HepG2 (cell line): ENCODE measurements around the gene HID1.
A peak's percentile ranks its signal among the peaks of the same experiment; 100 is the strongest.

Experiments used
- CAMTA2 ChIP-seq: sonication (generic); formaldehyde crosslinking; IDR thresholded peaks from 2 replicates; pipeline ENCODE4 v1.4.0; 2020; ENCODE audit warnings: mild to moderate bottlenecking, missing genetic modification reagents, borderline replicate concordance
- CREB3 ChIP-seq: sonication (generic); formaldehyde crosslinking; IDR thresholded peaks from 2 replicates; pipeline ENCODE4 v1.5.0; 2020; ENCODE audit warnings: missing genetic modification reagents
- CTCF ChIP-seq: sonication (generic); formaldehyde crosslinking; IDR thresholded peaks from 2 replicates; pipeline ENCODE4 v1.5.0; 2020; ENCODE audit warnings: mild to moderate bottlenecking, missing genetic modification reagents, moderate library complexity
- GPN1 ChIP-seq: sonication (generic); formaldehyde crosslinking; IDR thresholded peaks from 2 replicates; pipeline ENCODE4 v1.5.1; 2020; ENCODE audit warnings: missing genetic modification reagents, borderline replicate concordance
- MZF1 ChIP-seq: sonication (generic); formaldehyde crosslinking; IDR thresholded peaks from 2 replicates; pipeline ENCODE4 v1.8.1; 2023; ENCODE audit warnings: mild to moderate bottlenecking, missing genetic modification reagents, borderline replicate concordance
- PAWR ChIP-seq: sonication (generic); formaldehyde crosslinking; IDR thresholded peaks from 2 replicates; pipeline ENCODE4 v1.4.0; 2020; ENCODE audit warnings: missing genetic modification reagents, mild to moderate bottlenecking, borderline replicate concordance
- TAF1 ChIP-seq: sonication (generic); formaldehyde crosslinking; IDR thresholded peaks from 2 replicates; pipeline ENCODE4 v1.4.0; 2020; ENCODE audit warnings: missing genetic modification reagents
- TCF12 ChIP-seq, 2 experiments: fragments of 450-650 bp in 1 of 2; sonication (generic) in 1 of 2; formaldehyde crosslinking in 1 of 2; IDR thresholded peaks; 2 replicates each; pipeline versions ENCODE4 v1.6.1 to v1.8.0; 2017 to 2022; ENCODE audit warnings: antibody characterized with exemption in 1 of 2, mild to moderate bottlenecking in 1 of 2, missing genetic modification reagents in 1 of 2, moderate library complexity in 1 of 2
- ZNF274 ChIP-seq: sonication (generic); formaldehyde crosslinking; IDR thresholded peaks from 2 replicates; pipeline ENCODE4 v1.5.1; 2020; ENCODE audit warnings: mild to moderate bottlenecking, missing genetic modification reagents
- ZNF335 ChIP-seq: sonication (generic); formaldehyde crosslinking; IDR thresholded peaks from 2 replicates; pipeline ENCODE4 v1.4.0; 2020; ENCODE audit warnings: missing genetic modification reagents
- ZNF512B ChIP-seq: sonication (generic); formaldehyde crosslinking; IDR thresholded peaks from 2 replicates; pipeline ENCODE4 v1.5.1; 2020; ENCODE audit warnings: missing genetic modification reagents, mild to moderate bottlenecking, borderline replicate concordance
- ZNF639 ChIP-seq: conservative IDR thresholded peaks from 2 replicates; pipeline ENCODE4 v1.6.1; 2018; ENCODE audit warnings: missing genetic modification reagents
- ZNF879 ChIP-seq: sonication (generic); formaldehyde crosslinking; IDR thresholded peaks from 2 replicates; pipeline ENCODE4 v1.8.1; 2023; ENCODE audit warnings: missing genetic modification reagents

- TF ChIP-seq MZF1 (no peak), GPN1 (CRISPR knock-in tag) (no peak), CTCF (CRISPR knock-in tag) (peak; percentile 46), TCF12 (IDR thresholded peaks at IDR 0.05) (no peak), TCF12 (CRISPR knock-in tag; IDR thresholded peaks at IDR 0.05) (no peak), ZNF274 (no peak), ZNF879 (CRISPR knock-in tag) (no peak), CAMTA2 (CRISPR knock-in tag) (no peak), CREB3 (CRISPR knock-in tag) (no peak), PAWR (CRISPR knock-in tag) (no peak), ZNF639 (no peak), TAF1 (CRISPR knock-in tag) (no peak), ZNF512B (CRISPR knock-in tag) (no peak), ZNF335 (CRISPR knock-in tag) (no peak)
These were observed 8.9 kb downstream of the HID1 start for GRCh38 chr17:74963656-74964055.
